Endothelial cell of umbilical vein (primary cell): ENCODE data around the gene NFYC. TPM values are rescaled to one million over a fixed set of nuclear protein-coding genes. Genes with fewer than 3 reads are reported as not detected.

Experiments used
- BruUV-seq: library from RNA; stranded (reverse); fragments of 400-500 nt; replicated peaks from 2 replicates; lab custom pipeline; 2021; lab: Mats Ljungman, UMichigan
- CTCF ChIA-PET: fragments of 300-600, 350-600 bp; sonication (Branson Sonifier 250); formaldehyde crosslinking; loops from one replicate; lab custom pipeline; 2021; ENCODE audit warnings: antibody characterized with exemption, inconsistent platforms; lab: Charles Lee
- POLR2A ChIA-PET: fragments of 300-600, 350-600 bp; sonication (Branson Sonifier 250); formaldehyde crosslinking; loops from one replicate; lab custom pipeline; 2021; ENCODE audit warnings: antibody characterized with exemption, inconsistent platforms; lab: Charles Lee
- DNase-seq: peaks from one replicate; pipeline ENCODE4 v3.0.0-alpha.2; 2011; ENCODE audit warnings: low read depth, low spot score
- FAIRE-seq: peaks from 2 replicates; lab custom pipeline; 2011; peaks lifted over from hg19 to GRCh38; lab: Jason Lieb, UNC
- H2AFZ ChIP-seq: 2 replicates; pipeline ENCODE4 v1.6.0; 2012; ENCODE audit warnings: low read depth, low read length, control low read depth, inconsistent platforms
- H3K27ac ChIP-seq: 2 replicates; pipeline ENCODE4 v1.5.1; 2011; ENCODE audit warnings: low read depth, mild to moderate bottlenecking, control low read depth, low read length, moderate library complexity; ENCODE audit not compliant: insufficient read depth
- H3K27me3 ChIP-seq, 2 experiments: 2 replicates each; pipeline versions ENCODE4 v1.6.0 to v1.6.1; 2011; ENCODE audit warnings: low read length in 2 of 2, mixed read lengths in 1 of 2; ENCODE audit not compliant: control insufficient read depth in 2 of 2, insufficient read depth in 2 of 2
- H3K36me3 ChIP-seq, 2 experiments: 2 replicates in 1 of 2; 3 replicates in 1 of 2; pipeline ENCODE4 v1.5.1; 2011; ENCODE audit warnings: low read length in 2 of 2, mild to moderate bottlenecking in 1 of 2, moderate library complexity in 1 of 2; ENCODE audit not compliant: control insufficient read depth in 2 of 2, insufficient read depth in 2 of 2; ENCODE audit errors: extremely low read depth in 1 of 2
- H3K4me1 ChIP-seq: 3 replicates; pipeline ENCODE4 v1.5.1; 2011; ENCODE audit warnings: mild to moderate bottlenecking, low read length; ENCODE audit not compliant: control insufficient read depth, insufficient read depth; ENCODE audit errors: extremely low read depth
- H3K4me2 ChIP-seq: 2 replicates; pipeline ENCODE4 v1.6.1; 2011; ENCODE audit warnings: low read length, control low read depth, mixed read lengths; ENCODE audit not compliant: insufficient read depth
- H3K4me3 ChIP-seq, 3 experiments: fragments of 200-600 bp in 1 of 3; sonication (generic), shearing (Covaris generic) in 1 of 3; replicated peaks in 1 of 3; 2 replicates each; pipeline ENCODE4 v1.5.1; 2011 to 2016; ENCODE audit warnings: control low read depth in 3 of 3, low read length in 3 of 3, mild to moderate bottlenecking in 2 of 3, inconsistent platforms in 1 of 3, low read depth in 1 of 3, moderate library complexity in 1 of 3; ENCODE audit not compliant: insufficient read depth in 1 of 3
- H3K79me2 ChIP-seq: 2 replicates; pipeline ENCODE4 v1.6.0; 2012; ENCODE audit warnings: low read length, inconsistent platforms; ENCODE audit not compliant: control insufficient read depth, insufficient read depth
- H3K9ac ChIP-seq: replicated peaks from 2 replicates; pipeline ENCODE3; 2011; ENCODE audit warnings: low read length, control low read depth; ENCODE audit not compliant: insufficient read depth; ENCODE audit errors: extremely low read depth
- H3K9me1 ChIP-seq: replicated peaks from 3 replicates; pipeline ENCODE4 v1.6.0; 2011; ENCODE audit warnings: mild to moderate bottlenecking, low read length; ENCODE audit not compliant: control insufficient read depth, insufficient read depth; ENCODE audit errors: extremely low read depth
- H3K9me3 ChIP-seq: replicated peaks from 2 replicates; pipeline ENCODE4 v1.5.1; 2012; ENCODE audit warnings: low read length, inconsistent platforms; ENCODE audit not compliant: control insufficient read depth, insufficient read depth
- H4K20me1 ChIP-seq: replicated peaks from 2 replicates; pipeline ENCODE3; 2011; ENCODE audit warnings: mild to moderate bottlenecking, low read length; ENCODE audit not compliant: control insufficient read depth, insufficient read depth; ENCODE audit errors: extremely low read depth
- EZH2 ChIP-seq: IDR thresholded peaks from 2 replicates; pipeline ENCODE4 v1.6.1; 2012; ENCODE audit warnings: borderline replicate concordance, low read depth, mild to moderate bottlenecking, moderate library complexity, low read length, inconsistent platforms; ENCODE audit not compliant: severe bottlenecking
- FOS ChIP-seq: IDR thresholded peaks from 2 replicates; pipeline ENCODE4 v1.6.1; 2011; ENCODE audit warnings: mild to moderate bottlenecking, low read length, moderate library complexity, borderline replicate concordance; ENCODE audit not compliant: insufficient read depth
- GATA2 ChIP-seq: IDR thresholded peaks from 2 replicates; pipeline ENCODE4 v1.7.0; 2011; ENCODE audit warnings: low read depth, mild to moderate bottlenecking, moderate library complexity, mixed read lengths, low read length; ENCODE audit not compliant: insufficient read length, insufficient read depth
- JUN ChIP-seq: IDR thresholded peaks from 2 replicates; pipeline ENCODE4 v1.6.1; 2011; ENCODE audit warnings: borderline replicate concordance, low read depth; ENCODE audit not compliant: insufficient read length, insufficient read depth
- MYC ChIP-seq: IDR thresholded peaks from one replicate; pipeline ENCODE4 v1.6.1; 2011; ENCODE audit warnings: mild to moderate bottlenecking, low read depth, low read length
- POLR2A ChIP-seq: IDR thresholded peaks from 2 replicates; pipeline ENCODE4 v1.6.1; 2012; ENCODE audit warnings: low read depth, mild to moderate bottlenecking, control low read depth, low read length
- POLR2AphosphoS5 ChIP-seq: IDR thresholded peaks from 2 replicates; pipeline ENCODE4 v1.6.1; 2012; ENCODE audit warnings: low read depth, mild to moderate bottlenecking, control low read depth, low read length, moderate library complexity; ENCODE audit not compliant: insufficient read depth
- dilution Hi-C: fragments of 300-500 bp; cut with MboI; formaldehyde crosslinking; loops from one replicate; pipeline ENCODE4 v1.15.0; 2019; ENCODE audit warnings: low sequenced_read_pairs; ENCODE audit not compliant: extremely low pct_ligation_motif_present
- intact Hi-C: fragments of 100-400 bp; cut with micrococcal nuclease; formaldehyde crosslinking; loops from one replicate; pipeline ENCODE4 v1.10.0; 2022
- polyA plus RNA-seq, 4 experiments: library from polyadenylated mRNA; depleted of rRNA in 3 of 4; stranded (reverse) in 3 of 4; unstranded in 1 of 4; fragments of >200 nt; gene quantifications; 2 replicates each; pipeline versions ENCODE4 v1.2.1 to v1.2.3, GENCODE V29; 2011 to 2012; ENCODE audit warnings: missing spikeins in 1 of 4
- total RNA-seq: library from RNA; stranded (reverse); gene quantifications from 2 replicates; pipeline ENCODE4 v1.2.3, GENCODE V29; 2021
- TF ChIP-seq, protein P1 (sequence below): IDR thresholded peaks from 2 replicates; pipeline ENCODE4 v1.6.1; 2011; ENCODE audit not compliant: insufficient read depth, insufficient read length
- TF ChIP-seq, protein P2 (sequence below), 2 donors: IDR thresholded peaks; 1 replicate in 1 of 2; 2 replicates in 1 of 2; pipeline ENCODE4 v1.5.1; 2011; ENCODE audit warnings: low read length in 2 of 2, mild to moderate bottlenecking in 2 of 2, moderate library complexity in 2 of 2, control low read depth in 1 of 2, inconsistent platforms in 1 of 2, low read depth in 1 of 2; ENCODE audit not compliant: insufficient read depth in 1 of 2; ENCODE audit errors: extremely low read depth in 1 of 2

Gene NFYC
- total and polyA plus RNA-seq, 2 donors (not counting 3 experiments of a cell fraction or from before 2014, with no cell fraction given): 51.1 to 81.7 TPM

DNA sequence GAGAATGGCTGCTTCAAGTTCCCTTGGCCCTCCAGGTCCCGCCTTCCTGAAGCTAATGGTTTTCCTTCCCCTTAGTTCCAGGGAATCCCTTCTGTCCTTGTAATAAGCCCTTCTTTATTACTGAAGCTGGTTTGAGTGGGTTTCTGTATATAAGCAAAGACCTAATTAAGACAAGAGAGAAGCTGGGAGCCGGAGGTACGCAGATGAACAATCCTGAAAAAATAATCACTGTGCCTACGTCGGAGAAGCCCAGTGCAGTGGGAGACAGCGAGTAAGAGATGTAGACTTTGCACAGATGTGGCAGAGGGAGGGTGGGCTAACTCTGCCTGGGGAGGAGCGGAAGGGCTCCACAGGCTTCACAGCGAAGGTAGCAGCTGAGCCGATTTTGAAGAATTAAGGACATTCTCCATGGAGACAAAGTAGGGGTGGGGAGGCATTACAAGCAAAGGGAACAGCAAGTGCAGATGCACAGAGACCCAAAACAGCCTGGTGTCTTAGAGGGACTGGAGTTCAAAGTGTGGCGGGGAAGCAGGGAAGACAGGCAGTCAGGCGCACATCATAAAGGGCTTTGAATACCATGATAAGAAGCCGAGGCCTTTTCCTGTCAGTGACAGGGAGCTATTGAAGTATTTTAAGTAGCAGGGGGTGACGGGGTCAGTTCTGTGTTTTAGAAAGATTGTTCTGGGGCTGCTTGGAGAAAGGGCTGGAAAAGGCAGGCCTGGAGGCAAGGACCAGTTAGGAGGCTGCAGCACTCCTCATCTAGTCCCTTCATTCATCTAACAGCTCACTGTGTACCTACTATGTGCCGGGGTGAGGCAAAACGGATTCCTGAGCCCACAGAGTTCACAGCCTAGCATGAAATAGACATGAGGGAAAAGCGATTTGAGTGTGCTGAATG lies 32.5 kb upstream of the NFYC start:
- ChIA-PET CTCF (interaction anchor here (1.1 to 1.2 kb wide), 2 partner anchors 10 to 126 kb away, joined by 3 to 4 read pairs; no protein-coding TSS in a partner anchor), POLR2A (no interaction called here)
- Histone ChIP-seq H3K27me3 (peaks cover 0 to 37% of the 10 kb centered on the region in 2 experiments), H3K4me1 (no peaks in the 10 kb centered on the region), H3K9me3 (no peaks in the 10 kb centered on the region), H3K9ac (no peak overlapping the region), H4K20me1 (no peaks in the 10 kb centered on the region), H3K79me2 (no peaks in the 10 kb centered on the region), H3K4me2 (no peak overlapping the region), H2AFZ (no peak overlapping the region), H3K4me3 (no peak overlapping the region), H3K9me1 (no peaks in the 10 kb centered on the region), H3K36me3 (no peaks in the 10 kb centered on the region), H3K27ac (no peak overlapping the region)
- intact Hi-C loops: no loop called here
- no peak for DNase-seq
- BruUV-seq: no TSS peak
- dilution Hi-C loops: no loop called here
- FAIRE-seq: no peak
- TF ChIP-seq POLR2A: no peak
- TF ChIP-seq, protein P1, sequence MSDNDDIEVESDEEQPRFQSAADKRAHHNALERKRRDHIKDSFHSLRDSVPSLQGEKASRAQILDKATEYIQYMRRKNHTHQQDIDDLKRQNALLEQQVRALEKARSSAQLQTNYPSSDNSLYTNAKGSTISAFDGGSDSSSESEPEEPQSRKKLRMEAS: no peak

DNA sequence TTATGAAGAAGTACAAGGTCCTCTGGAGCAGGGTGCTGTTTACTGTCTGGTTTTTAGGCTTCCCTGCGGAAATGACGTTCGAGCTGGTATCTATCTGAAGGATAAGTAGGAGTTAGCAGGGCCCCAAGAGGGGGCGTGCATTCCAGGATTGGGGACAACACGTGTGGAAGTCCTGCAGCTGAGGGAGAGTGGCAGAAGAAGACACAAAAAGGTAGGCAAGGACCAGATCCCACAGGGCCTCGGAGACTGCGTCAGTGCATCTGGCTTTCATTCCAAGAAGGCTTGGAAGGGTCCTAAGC lies 31.9 kb upstream of the NFYC start:
- POLR2A ChIA-PET: interaction anchor here (0.6 kb wide), 1 partner anchor 209 kb away, joined by 3 read pairs; no protein-coding TSS in a partner anchor
- peaks cover 5 to 39% of the 10 kb centered on the region in 2 experiments for H3K27me3 ChIP-seq
- H3K36me3 ChIP-seq: no peaks in the 10 kb centered on the region
- no peaks in the 10 kb centered on the region for H4K20me1 ChIP-seq
- H3K79me2 ChIP-seq: no peaks in the 10 kb centered on the region
- TF ChIP-seq POLR2A (no peak), FOS (no peak), POLR2AphosphoS5 (no peak), GATA2 (no peak), MYC (no peak), JUN (no peak), EZH2 (no peak)
- TF ChIP-seq, protein P1: no peak
- TF ChIP-seq, protein P2, sequence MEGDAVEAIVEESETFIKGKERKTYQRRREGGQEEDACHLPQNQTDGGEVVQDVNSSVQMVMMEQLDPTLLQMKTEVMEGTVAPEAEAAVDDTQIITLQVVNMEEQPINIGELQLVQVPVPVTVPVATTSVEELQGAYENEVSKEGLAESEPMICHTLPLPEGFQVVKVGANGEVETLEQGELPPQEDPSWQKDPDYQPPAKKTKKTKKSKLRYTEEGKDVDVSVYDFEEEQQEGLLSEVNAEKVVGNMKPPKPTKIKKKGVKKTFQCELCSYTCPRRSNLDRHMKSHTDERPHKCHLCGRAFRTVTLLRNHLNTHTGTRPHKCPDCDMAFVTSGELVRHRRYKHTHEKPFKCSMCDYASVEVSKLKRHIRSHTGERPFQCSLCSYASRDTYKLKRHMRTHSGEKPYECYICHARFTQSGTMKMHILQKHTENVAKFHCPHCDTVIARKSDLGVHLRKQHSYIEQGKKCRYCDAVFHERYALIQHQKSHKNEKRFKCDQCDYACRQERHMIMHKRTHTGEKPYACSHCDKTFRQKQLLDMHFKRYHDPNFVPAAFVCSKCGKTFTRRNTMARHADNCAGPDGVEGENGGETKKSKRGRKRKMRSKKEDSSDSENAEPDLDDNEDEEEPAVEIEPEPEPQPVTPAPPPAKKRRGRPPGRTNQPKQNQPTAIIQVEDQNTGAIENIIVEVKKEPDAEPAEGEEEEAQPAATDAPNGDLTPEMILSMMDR (IDR thresholded peaks at IDR 0.05; ENCODE audit: extremely low read depth in 1 of 2, insufficient read depth in 1 of 2, low read depth in 1 of 2, low read length in 2 of 2): no peak
- FAIRE-seq (no peak), DNase-seq (no peak)
- dilution Hi-C loops: no loop called here
- CTCF ChIA-PET: interaction anchor here (1.2 kb wide), 1 partner anchor 127 kb away, joined by 4 read pairs; no protein-coding TSS in a partner anchor
- H3K9me1 ChIP-seq: no peaks in the 10 kb centered on the region
- no TSS peak for BruUV-seq
- H2AFZ ChIP-seq: no peak overlapping the region
- H3K4me1 ChIP-seq: no peaks in the 10 kb centered on the region
- no peaks in the 10 kb centered on the region for H3K9me3 ChIP-seq
- H3K27ac ChIP-seq: no peak overlapping the region
- intact Hi-C loops: no loop called here
- H3K4me2 ChIP-seq: no peak overlapping the region
- no peak overlapping the region for H3K9ac ChIP-seq
- H3K4me3 ChIP-seq: no peak overlapping the region
